ENCODE data around the gene ADAMTS3. TPM values are rescaled to one million over a fixed set of nuclear protein-coding genes. Genes with fewer than 3 reads are reported as not detected.
A peak's percentile ranks its signal among the peaks of the same experiment; 100 is the strongest.

Gene ADAMTS3
- total and polyA plus RNA-seq, 2 of the 13 experiments (the other 11 are each of a cell fraction or from before 2014, with no cell fraction given), result not detected

- TF ChIP-seq ZNF292 (CRISPR knock-in tag; IDR thresholded peaks at IDR 0.05; ENCODE audit: borderline replicate concordance, low read depth), result no peak
These were observed 756 bp upstream of the ADAMTS3 start (continued) for GRCh38 chr4:72569719-72570235.

DNA sequence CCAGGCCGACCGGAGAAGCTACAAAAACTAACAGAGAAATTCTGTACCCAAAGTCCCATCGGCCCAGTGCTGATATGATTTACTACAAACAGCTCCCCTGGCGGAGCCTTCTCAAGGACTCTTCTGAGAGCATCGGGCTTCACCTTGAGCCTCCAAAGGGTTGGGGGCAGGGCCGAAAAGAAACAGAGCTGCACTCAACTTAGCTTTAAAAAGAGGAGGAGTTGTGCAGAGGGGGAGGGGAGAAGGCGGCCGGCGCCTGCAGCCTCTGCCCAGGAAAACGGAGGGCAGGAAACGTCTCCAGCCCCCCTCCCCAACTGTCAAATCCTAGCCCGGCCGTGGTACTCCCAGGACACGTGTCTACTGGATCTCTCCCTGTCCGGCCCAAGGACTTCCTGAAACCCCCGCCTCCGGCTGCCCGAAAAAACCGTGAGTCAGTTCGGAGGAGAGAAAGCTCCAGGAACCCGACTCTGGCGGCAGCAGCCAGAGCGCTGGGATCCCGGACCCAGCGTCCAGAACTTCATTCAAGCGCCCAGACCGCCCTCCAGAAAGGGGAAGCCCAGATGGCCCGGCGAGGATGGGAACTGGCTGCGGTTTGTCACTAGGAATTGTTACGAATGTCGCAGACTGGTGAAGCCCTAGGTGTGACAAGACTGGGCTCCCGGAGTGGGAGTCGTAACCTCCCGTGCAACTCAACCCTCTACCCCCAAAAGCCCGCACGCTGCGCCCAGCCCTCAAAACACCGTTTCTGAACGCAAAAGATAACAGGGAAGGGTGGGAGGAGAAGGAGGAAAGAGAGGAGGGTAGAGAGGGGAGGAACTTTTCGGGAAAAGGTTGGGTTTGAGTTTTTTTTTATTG is 973 bp downstream of the ADAMTS3 start:
- H4K20me1 ChIP-seq (ENCODE audit: insufficient read depth, low read length), result no peaks in the 10 kb centered on the region
- H3K27me3 ChIP-seq (ENCODE audit: control insufficient read depth in 1 of 2, insufficient read depth in 2 of 2, low read length in 2 of 2), result peaks cover 5 to 27% of the 10 kb centered on the region in 2 experiments
- ATAC-seq (peak; percentile 76), DNase-seq (ENCODE audit: low spot score) (peak; percentile 3), FAIRE-seq (no peak)
- H3K4me2 ChIP-seq (ENCODE audit: low read depth, low read length), result peak overlapping the region; percentile 76
- no peaks in the 10 kb centered on the region for H3K9me3 ChIP-seq (ENCODE audit: low read length)
- no peak overlapping the region for H3K9ac ChIP-seq (ENCODE audit: insufficient read depth, low read depth, low read length)
- no TSS peak for BruUV-seq (replicated peaks)
- H3K27ac ChIP-seq (ENCODE audit: extremely low read length, insufficient read depth, low read length), result no peak overlapping the region
- no peaks in the 10 kb centered on the region for H3K79me2 ChIP-seq (ENCODE audit: insufficient read depth, low read length)
- 3% methylated on average over 18 of the region's 41 CpGs for WGBS (ENCODE audit: low lambda C conversion rate)
- in situ Hi-C loops (cut with HindIII; ENCODE audit: extremely low pct_ligation_motif_present, low pct_unique_long_range_greater_than_20kb) (no loop called here), intact Hi-C loops (cut with micrococcal nuclease; ENCODE audit: unreplicated experiment) (no loop called here)
- H3K36me3 ChIP-seq (replicated peaks in 1 of 2; ENCODE audit: control insufficient read depth in 1 of 2, insufficient read depth in 2 of 2, low read length in 2 of 2), result no peaks in the 10 kb centered on the region
- H2AFZ ChIP-seq (ENCODE audit: low read length), result no peak overlapping the region
- H3K4me3 ChIP-seq (replicated peaks in 1 of 3; ENCODE audit: insufficient read depth in 1 of 3, low read depth in 2 of 3, low read length in 3 of 3), result peak overlapping the region in 2 of 3 experiments; percentile 15 to 50; a peak in 3 of 6 replicates
- TF ChIP-seq TBX2 (CRISPR knock-in tag; IDR thresholded peaks at IDR 0.05; ENCODE audit: borderline replicate concordance) (no peak), EZH2 (conservative IDR thresholded peaks at IDR 0.05; ENCODE audit: low read depth, low read length) (0 out of 2 replicates have a peak, but pooled peaks have one; percentile 25)
- H3K4me1 ChIP-seq (ENCODE audit: insufficient read depth, low read length), result peaks cover 16% of the 10 kb centered on the region
- POLR2A ChIA-PET, result no interaction called here
- CTCF ChIA-PET (ENCODE audit: low intra/inter-chr PET ratio, low total read pairs), result no interaction called here

- peaks cover 16% of the 10 kb centered on the region for H3K4me1 ChIP-seq (ENCODE audit: insufficient read depth, low read length)
- H3K4me3 ChIP-seq (replicated peaks in 1 of 3; ENCODE audit: insufficient read depth in 1 of 3, low read depth in 2 of 3, low read length in 3 of 3), result no peak overlapping the region
- H3K27me3 ChIP-seq (ENCODE audit: control insufficient read depth in 1 of 2, insufficient read depth in 2 of 2, low read length in 2 of 2), result peaks cover 5 to 27% of the 10 kb centered on the region in 2 experiments
- H3K79me2 ChIP-seq (ENCODE audit: insufficient read depth, low read length), result no peaks in the 10 kb centered on the region
- H3K4me2 ChIP-seq (ENCODE audit: low read depth, low read length), result no peak overlapping the region
- no peaks in the 10 kb centered on the region for H4K20me1 ChIP-seq (ENCODE audit: insufficient read depth, low read length)
- no peak overlapping the region for H2AFZ ChIP-seq (ENCODE audit: low read length)
- TF ChIP-seq SP5 (CRISPR knock-in tag; IDR thresholded peaks at IDR 0.05; ENCODE audit: borderline replicate concordance, low read depth) (no peak), REXO4 (CRISPR knock-in tag; IDR thresholded peaks at IDR 0.05; ENCODE audit: borderline replicate concordance) (no peak), CEBPG (CRISPR knock-in tag; IDR thresholded peaks at IDR 0.05) (no peak), ARID3A (IDR thresholded peaks at IDR 0.05; ENCODE audit: low read depth, low read length) (no peak), ATF7-NPFF (CRISPR knock-in tag; IDR thresholded peaks at IDR 0.05; ENCODE audit: low read depth) (no peak), HOXA9 (CRISPR knock-in tag; IDR thresholded peaks at IDR 0.05; ENCODE audit: borderline replicate concordance) (no peak)
- in situ Hi-C loops (cut with HindIII; ENCODE audit: extremely low pct_ligation_motif_present, low pct_unique_long_range_greater_than_20kb), result no loop called here
- 43% methylated on average over 1 of the region's 1 CpG for WGBS (ENCODE audit: low lambda C conversion rate)
- intact Hi-C loops (cut with micrococcal nuclease; ENCODE audit: unreplicated experiment), result no loop called here
- no TSS peak for BruUV-seq (replicated peaks)
- CTCF ChIA-PET (ENCODE audit: low intra/inter-chr PET ratio, low total read pairs), result no interaction called here
- H3K27ac ChIP-seq (ENCODE audit: extremely low read length, insufficient read depth, low read length), result no peak overlapping the region
- no peaks in the 10 kb centered on the region for H3K36me3 ChIP-seq (replicated peaks in 1 of 2; ENCODE audit: control insufficient read depth in 1 of 2, insufficient read depth in 2 of 2, low read length in 2 of 2)
- POLR2A ChIA-PET, result no interaction called here
- no peak for FAIRE-seq
- H3K9me3 ChIP-seq (ENCODE audit: low read length), result no peaks in the 10 kb centered on the region
- ATAC-seq, result no peak
- no peak for DNase-seq (ENCODE audit: low spot score)
- no peak overlapping the region for H3K9ac ChIP-seq (ENCODE audit: insufficient read depth, low read depth, low read length)
These were observed 2.0 kb downstream of the ADAMTS3 start for GRCh38 chr4:72567036-72567435.

Measured in HepG2 (cell line).